NCI-H2107 (cell line): ENCODE results near the gene WNT5B.

ENCODE experiments used
- DNase-seq: peaks from one replicate; lab custom pipeline; 2025; lab: John Stamatoyannopoulos, UW

WNT5B gene

GRCh38 chr12:1630133-1630826 lies 1.2 kb downstream of the WNT5B start:
- peak; percentile 31 for DNase-seq

DNA sequence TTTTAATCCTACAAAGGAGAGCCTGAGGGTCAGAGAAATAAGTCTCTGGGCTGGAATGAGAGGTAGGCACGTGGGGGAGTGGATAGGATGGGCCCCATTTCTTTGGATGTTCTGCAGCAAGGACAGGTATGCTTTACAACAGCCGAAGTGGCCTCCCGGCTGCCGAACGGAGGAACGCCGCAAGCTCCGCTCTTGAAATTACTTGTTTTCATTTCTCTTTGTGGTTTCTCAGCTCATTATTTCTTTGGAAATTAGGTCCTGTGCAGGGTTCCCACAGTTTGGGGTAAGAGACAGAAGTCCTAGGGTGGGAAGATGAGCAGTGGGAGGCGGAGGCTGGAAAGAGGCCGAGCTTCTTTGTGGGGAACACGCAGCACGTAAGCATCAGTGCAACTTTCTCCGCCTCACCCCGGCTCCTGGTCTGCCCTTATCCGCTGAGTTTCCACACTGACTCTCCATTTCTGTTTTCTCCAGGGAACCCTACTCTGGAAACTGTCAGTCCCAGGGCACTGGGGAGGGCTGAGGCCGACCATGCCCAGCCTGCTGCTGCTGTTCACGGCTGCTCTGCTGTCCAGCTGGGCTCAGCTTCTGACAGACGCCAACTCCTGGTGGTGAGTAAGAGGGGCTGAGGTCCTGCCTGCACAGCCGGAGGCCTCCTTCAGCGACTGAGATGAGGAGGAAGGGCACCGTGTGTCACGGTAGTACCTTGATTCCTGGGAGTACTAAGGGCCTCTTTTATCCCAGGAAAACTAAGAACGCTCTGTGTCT lies 2.0 kb downstream of the WNT5B start:
- DNase-seq, result no peak

- no peak for DNase-seq
These were observed 3.7 kb downstream of the WNT5B start for GRCh38 chr12:1632702-1633101.

DNA sequence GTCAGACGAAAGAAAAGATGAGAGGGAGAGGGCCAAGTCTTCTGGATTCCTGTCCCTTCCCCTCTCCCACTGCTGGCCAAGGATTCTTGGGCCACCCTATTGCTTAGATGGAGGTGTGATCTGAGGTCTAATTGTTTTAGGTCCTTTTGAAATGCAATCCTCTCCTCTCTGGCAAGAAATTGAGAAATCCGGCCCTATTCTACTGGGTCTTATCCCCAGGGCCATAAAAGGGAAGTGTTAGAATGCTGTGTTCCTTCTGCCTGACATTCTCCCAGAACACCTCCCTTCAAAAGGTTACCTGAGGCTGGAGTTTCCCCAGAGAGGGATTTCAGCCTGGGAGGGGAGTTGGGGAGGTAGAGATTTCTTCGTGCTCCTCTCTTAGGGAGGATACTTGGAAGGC lies 4.4 kb downstream of the WNT5B start:
- DNase-seq, result no peak

GRCh38 chr12:1634149-1634548 lies 5.1 kb downstream of the WNT5B start:
- no peak for DNase-seq

DNA sequence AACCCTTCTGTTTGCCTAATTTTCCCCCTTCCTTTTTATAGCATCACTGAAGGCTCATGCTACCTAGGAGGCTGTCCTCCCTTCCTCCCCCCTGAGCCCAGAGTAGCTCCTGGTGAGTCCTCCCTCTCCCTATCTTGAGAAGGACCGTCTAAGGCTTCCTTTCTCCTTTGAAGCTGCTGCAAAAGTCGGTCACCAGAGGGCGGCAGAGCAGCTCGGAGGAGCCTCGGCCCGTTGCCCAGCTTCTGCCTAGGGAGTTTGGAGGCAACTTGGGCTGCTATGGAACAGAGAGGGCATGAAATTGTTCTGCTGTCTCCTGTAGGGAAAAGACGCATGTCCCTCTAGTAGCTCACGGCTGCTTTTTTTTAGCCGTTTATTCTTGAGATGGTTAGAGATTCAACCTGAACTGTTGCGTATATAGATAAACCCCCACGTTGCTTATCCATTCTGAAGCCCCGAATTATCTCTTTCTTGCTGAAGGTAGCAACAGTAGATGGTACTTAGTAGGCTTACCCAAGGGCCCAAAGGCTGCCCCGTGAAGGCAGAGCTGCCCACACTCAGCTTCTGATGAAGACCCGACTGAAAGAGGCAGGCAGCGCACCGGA lies 5.7 kb downstream of the WNT5B start:
- DNase-seq, result peak; percentile 68

- DNase-seq, result no peak
These were observed 6.5 kb downstream of the WNT5B start for GRCh38 chr12:1635301-1636095.

DNA sequence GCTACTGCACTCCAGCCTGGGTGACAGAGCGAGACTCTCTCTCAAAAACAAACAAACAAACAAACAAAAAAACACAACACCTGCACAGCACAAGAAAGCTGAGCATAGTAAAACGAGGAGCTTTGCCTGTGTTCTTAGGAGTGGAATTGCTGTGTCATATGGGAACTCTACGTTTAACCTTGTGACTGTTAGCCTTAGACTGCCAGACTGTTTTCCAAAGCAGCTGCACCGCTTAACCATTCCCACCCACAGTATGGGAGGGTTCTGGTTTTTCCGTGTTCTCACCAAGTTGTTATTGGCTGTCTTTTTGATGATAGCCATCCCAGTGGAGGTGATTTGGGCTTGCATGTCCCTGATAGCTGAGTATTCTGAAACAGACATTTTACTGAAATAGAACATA lies 9.2 kb downstream of the WNT5B start:
- no peak for DNase-seq

DNA sequence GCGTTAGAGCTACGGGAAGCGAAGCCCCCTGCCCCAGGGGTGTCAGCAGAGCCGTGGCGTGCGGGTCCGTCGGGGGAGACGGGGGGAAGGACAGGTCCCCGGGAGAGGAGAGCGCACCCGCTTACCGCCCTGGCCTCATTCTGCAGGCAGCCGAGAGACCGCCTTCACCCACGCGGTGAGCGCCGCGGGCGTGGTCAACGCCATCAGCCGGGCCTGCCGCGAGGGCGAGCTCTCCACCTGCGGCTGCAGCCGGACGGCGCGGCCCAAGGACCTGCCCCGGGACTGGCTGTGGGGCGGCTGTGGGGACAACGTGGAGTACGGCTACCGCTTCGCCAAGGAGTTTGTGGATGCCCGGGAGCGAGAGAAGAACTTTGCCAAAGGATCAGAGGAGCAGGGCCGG lies 10.5 kb downstream of the WNT5B start:
- DNase-seq, result no peak

DNA sequence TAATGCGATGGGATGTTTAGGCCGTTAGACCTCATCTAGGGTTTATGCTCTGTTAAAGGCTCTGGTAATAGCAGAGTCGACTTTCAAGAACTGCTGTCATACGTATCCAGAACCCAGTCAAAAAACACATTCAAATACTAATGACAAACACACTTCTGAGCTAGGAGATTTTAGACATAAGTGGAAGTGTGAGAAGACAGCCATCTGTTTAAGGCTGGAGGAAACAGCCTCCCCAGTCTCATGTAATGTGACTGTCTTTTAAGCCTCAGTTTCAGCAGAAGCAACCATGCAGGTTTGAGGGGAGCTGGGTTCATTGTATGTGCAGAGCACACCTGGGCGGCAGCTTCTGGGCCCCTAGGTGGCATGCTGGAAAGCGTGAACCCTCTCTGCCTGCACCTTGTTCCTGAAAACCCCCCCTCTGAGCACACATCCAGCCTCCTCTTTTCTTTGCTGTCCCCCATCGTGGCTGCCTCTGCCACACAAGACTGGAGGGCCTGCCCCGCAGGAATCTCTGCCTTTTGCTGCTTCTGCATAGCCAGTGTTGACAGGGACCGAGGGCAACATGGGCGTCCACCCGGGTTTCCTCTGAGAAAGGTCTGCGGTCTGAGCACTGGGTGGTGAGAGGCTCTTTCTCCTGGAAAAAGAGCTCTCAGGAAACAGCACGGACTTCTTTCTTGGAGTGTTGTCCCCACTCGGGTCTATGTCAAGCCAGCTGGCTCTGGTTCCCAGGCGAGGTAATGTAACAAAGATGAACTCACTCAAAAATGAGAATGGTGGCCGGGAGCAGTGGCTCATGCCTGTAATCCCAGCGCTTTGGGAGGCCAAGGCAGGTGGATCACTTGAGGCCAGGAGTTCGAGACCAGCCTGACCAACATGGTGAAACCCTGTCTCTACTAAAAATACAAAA lies 11.6 kb downstream of the WNT5B start:
- no peak for DNase-seq

DNA sequence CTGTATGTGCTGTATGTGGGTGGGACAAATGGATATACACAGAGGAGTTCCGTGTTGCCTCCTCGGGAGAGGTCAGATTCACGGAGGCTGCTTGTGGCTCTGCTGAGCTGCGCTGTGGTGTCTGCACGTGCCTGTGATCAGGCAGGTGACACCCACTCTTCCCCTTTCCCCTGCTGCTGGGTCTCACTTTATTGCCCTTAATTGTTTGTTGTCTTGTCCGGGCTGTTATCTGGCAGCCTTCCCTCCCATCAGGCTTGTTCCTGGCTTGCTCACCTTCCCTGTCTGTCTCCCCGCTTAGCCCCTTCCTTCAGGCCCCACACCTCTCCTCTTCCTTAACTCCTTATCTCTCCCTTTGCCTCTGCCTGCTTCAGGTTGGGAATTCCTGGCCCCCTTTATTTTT lies 13.5 kb downstream of the WNT5B start:
- no peak for DNase-seq

DNA sequence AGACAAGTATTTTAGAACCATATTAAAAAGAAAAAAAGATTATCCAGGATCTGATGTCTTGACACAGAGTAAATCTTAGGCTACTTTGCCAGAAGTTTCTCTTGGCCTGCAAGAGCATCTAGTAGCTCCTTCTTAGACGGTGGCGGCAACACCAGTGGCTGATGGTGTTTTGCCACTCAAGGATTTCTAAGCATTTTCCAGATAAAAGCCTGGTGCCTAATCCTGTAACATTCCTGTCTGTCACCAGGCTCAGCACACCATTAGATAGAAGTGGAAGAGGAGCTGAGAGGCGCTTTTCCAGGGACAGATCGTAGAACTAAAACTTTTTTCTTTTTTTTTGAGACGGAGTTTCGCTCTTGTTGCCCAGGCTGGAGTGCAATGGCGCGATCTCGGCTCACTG lies 14.0 kb downstream of the WNT5B start:
- no peak for DNase-seq

DNA sequence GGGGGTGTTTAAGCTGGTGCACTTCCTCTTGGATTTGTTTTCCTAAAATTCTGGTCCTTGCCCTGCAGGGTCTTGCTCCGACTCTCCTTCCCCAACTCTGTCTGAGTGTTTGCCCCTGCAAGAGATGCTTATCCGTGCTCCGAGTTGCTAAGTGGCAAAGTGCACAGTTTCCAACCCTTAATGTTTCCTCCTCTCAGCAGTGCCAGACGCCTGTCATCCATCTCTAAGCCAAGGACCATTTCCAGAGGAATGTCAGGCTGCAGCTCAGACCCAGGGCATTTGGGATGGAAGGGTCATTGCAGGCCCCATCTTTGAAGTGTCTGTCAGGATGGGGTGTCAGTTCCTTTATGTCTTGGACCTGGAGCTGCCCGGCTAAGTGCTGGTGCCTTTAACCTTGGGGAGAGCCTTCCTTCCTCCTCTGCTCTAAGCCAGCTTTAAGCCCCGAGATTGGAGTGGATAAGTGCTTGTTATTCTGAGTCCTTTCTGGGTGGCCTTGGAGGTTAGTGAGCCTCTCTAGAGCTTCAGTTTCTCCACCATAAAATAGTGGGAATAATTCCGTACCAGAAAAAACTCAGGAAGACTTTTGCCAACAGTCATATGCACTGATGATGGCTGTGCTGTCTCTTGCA lies 15.0 kb downstream of the WNT5B start:
- DNase-seq, result no peak

GRCh38 chr12:1644534-1645438 lies 15.8 kb downstream of the WNT5B start:
- peak; percentile 63 for DNase-seq

GRCh38 chr12:1645819-1646218 lies 16.8 kb downstream of the WNT5B start:
- no peak for DNase-seq

GRCh38 chr12:1646569-1647284 lies 17.7 kb downstream of the WNT5B start:
- DNase-seq, result no peak

GRCh38 chr12:1647285-1647669 lies 18.2 kb downstream of the WNT5B start:
- DNase-seq, result no peak

DNA sequence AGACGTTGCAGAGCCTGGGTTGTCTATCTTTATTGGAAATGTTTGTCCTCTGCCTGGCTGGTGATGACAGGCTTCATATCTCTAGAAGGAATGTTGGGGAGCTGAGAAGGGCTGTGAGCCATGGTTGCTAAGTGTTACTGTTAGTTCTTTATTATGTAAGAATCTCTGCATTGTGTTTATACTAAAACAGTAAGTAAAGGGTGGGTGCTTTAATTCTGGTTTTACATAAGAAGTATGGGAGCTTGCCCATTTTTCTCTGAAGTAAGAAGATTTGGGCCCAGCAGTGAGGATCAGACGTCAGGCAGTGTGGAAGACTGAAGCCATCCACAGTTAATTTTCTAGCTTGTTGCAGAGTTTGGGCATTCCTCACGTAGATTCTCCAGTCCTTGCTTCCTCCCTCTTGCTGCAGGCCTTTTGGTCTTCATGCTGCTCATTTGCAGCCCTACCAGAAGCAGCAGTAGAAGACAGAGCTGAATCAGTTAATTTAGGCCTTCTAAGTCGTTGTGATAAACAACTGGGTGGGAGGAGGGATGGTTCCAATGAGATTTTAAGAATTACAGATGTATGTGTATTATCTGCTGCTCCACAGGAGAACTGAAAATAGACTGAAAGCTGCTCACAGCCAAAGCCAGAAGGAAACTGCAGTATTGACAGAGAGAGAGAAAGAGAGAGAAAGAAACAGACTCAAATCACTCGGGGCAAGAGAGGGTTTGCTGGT lies 21.4 kb downstream of the WNT5B start:
- DNase-seq, result no peak

DNA sequence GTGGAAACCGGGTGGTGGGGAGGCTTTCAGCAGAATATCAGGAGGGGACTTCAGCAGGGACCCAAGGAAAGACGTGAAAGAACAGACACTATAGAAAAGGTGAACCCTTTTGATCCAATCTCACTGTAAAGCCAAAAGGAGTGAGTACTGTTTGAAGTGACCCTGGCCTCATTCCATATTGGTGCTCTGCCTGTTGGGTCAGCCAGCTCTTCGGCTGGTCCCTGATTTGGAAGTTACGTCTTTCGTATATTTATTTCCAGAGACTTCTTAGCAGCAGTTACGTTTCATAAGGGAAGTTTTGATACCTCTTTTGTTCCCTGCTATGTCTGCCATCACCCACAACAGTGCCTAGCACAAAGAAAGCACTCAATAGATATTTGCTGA lies 21.9 kb downstream of the WNT5B start:
- no peak for DNase-seq
